Uterus (tissue), 4 donors: ENCODE measurements around the gene SUCLG2. TPM values are rescaled to one million over a fixed set of nuclear protein-coding genes. Genes with fewer than 3 reads are reported as not detected.

Experiments
- DNase-seq, 2 donors: peaks; one replicate each; pipeline ENCODE4 v3.0.0-alpha.2; 2019 to 2020
- H3K27ac ChIP-seq, 2 donors: fragments of 200-600 bp; sonication (generic); 1 replicate in 1 of 2; 2 replicates in 1 of 2; pipeline ENCODE4 v1.5.1; 2016 to 2018
- H3K27me3 ChIP-seq, 2 donors: fragments of 200-600 bp; sonication (generic); one replicate each; pipeline ENCODE4 v1.5.1; 2018 to 2019; ENCODE audit warnings: control low read depth in 1 of 2
- H3K36me3 ChIP-seq, 2 donors: fragments of 200-600 bp; sonication (generic); one replicate each; pipeline ENCODE4 v1.5.1; 2019; ENCODE audit warnings: control low read depth in 1 of 2
- H3K4me1 ChIP-seq, 2 donors: fragments of 200-600 bp; sonication (generic); one replicate each; pipeline ENCODE4 v1.5.1; 2018 to 2019; ENCODE audit warnings: control low read depth in 1 of 2
- H3K4me3 ChIP-seq, 2 donors: fragments of 200-600 bp; sonication (generic); 1 replicate in 1 of 2; 2 replicates in 1 of 2; pipeline ENCODE4 v1.5.1; 2018 to 2019; ENCODE audit warnings: mild to moderate bottlenecking in 1 of 2
- H3K9me3 ChIP-seq, 2 donors: fragments of 200-600 bp; sonication (generic); one replicate each; pipeline ENCODE4 v1.5.1; 2019; ENCODE audit warnings: control low read depth in 1 of 2
- CTCF ChIP-seq, 4 experiments: fragments of 200-600 bp in 2 of 4; fragments of 450-650 bp in 2 of 4; sonication (generic) in 2 of 4; IDR thresholded peaks; one replicate each; pipeline ENCODE4 v1.5.1; 2016 to 2019; ENCODE audit warnings: antibody characterized with exemption in 4 of 4, mild to moderate bottlenecking in 2 of 4, moderate library complexity in 1 of 4
- POLR2A ChIP-seq, 2 donors: fragments of 450-650 bp; IDR thresholded peaks; one replicate each; pipeline ENCODE4 v1.6.1; 2016; ENCODE audit warnings: antibody characterized with exemption in 2 of 2, mild to moderate bottlenecking in 1 of 2, moderate library complexity in 1 of 2
- intact Hi-C: fragments of 100-400 bp; cut with DNase I; formaldehyde crosslinking; loops from one replicate; pipeline ENCODE4 v1.15.1; 2023; ENCODE audit warnings: low total_unique reads
- total RNA-seq, 4 donors: library from RNA; depleted of rRNA in 3 of 4; stranded (reverse); fragments of >200 nt in 3 of 4; gene quantifications; one replicate each; pipeline versions ENCODE4 v1.1.0 to v1.2.4, GENCODE V29; 2014 to 2023
- donor health status: DM: yes; HTN: yes; CAD: no.

SUCLG2 gene
- total RNA-seq, 4 donors from 2014 or later = 30.5 to 77.0 (median 45.2) TPM

- Histone ChIP-seq H3K4me3 (no peak overlapping the region), H3K27ac (no peak overlapping the region), H3K9me3 (no peaks in the 10 kb centered on the region), H3K27me3 (no peaks in the 10 kb centered on the region), H3K4me1 (no peaks in the 10 kb centered on the region), H3K36me3 (no peaks in the 10 kb centered on the region)
- TF ChIP-seq CTCF (IDR thresholded peaks at IDR 0.05) = no peak
- TF ChIP-seq POLR2A (IDR thresholded peaks at IDR 0.05) = no peak
- intact Hi-C loops = no loop called here
- DNase-seq = no peak
These were observed 23.6 kb downstream of the SUCLG2 start for GRCh38 chr3:67630666-67631362.

GRCh38 chr3:67624687-67625086 is 29.7 kb downstream of the SUCLG2 start:
- TF ChIP-seq POLR2A (IDR thresholded peaks at IDR 0.05) (no peak), CTCF (IDR thresholded peaks at IDR 0.05) (no peak)
- Histone ChIP-seq H3K27ac (no peak overlapping the region), H3K27me3 (no peaks in the 10 kb centered on the region), H3K4me1 (no peaks in the 10 kb centered on the region), H3K4me3 (no peak overlapping the region), H3K36me3 (no peaks in the 10 kb centered on the region), H3K9me3 (no peaks in the 10 kb centered on the region)
- intact Hi-C loops = no loop called here
- DNase-seq = no peak

DNA sequence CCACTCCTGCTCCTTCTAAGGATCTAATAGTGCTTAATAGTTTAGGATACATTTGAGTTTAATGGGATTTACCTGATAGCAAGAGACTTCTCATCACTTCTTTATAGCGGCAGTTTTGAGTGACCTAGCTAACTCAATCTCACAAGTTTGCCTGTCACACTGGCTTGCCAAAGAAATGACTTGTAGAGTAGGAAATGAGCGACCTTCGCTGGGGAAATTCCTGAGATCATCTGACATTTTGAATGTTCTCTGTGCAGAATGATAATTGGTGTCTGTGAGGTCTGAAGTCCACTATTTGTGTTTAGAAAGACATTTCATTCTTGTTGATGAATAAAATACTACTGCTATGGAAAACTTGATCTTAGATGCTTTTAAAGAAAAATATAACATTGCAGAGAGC is 30.3 kb downstream of the SUCLG2 start:
- H3K4me3 ChIP-seq = no peak overlapping the region
- TF ChIP-seq CTCF (IDR thresholded peaks at IDR 0.05) (no peak), POLR2A (IDR thresholded peaks at IDR 0.05) (no peak)
- no peak overlapping the region for H3K27ac ChIP-seq
- H3K9me3 ChIP-seq = no peaks in the 10 kb centered on the region
- no peaks in the 10 kb centered on the region for H3K36me3 ChIP-seq
- H3K27me3 ChIP-seq = no peaks in the 10 kb centered on the region
- intact Hi-C loops = no loop called here
- H3K4me1 ChIP-seq = no peaks in the 10 kb centered on the region
- no peak for DNase-seq

DNA sequence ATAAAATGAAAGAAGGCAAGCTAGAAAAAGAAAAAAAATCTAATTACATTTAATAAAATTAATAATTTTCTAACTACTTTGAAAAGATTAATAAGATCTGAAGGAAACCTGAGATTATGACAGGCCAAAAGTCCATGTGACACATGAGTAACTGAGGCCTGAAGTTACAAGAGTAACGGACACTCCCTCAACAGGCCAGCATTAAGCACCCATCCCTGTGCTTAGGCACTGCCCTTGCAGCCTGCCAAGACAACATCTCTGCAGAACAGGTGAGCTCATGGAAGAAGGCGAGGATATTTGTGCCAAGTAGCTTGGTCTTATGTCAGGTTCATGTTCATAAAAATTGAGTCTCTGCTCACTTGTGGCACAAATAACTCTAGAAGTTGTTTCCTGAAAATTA is 31.8 kb downstream of the SUCLG2 start:
- H3K27ac ChIP-seq = no peak overlapping the region
- no peak for TF ChIP-seq POLR2A (IDR thresholded peaks at IDR 0.05)
- no peak for TF ChIP-seq CTCF (IDR thresholded peaks at IDR 0.05)
- H3K27me3 ChIP-seq = no peaks in the 10 kb centered on the region
- no peaks in the 10 kb centered on the region for H3K36me3 ChIP-seq
- DNase-seq = no peak
- intact Hi-C loops = no loop called here
- H3K9me3 ChIP-seq = no peaks in the 10 kb centered on the region
- H3K4me1 ChIP-seq = no peaks in the 10 kb centered on the region
- H3K4me3 ChIP-seq = no peak overlapping the region

DNA sequence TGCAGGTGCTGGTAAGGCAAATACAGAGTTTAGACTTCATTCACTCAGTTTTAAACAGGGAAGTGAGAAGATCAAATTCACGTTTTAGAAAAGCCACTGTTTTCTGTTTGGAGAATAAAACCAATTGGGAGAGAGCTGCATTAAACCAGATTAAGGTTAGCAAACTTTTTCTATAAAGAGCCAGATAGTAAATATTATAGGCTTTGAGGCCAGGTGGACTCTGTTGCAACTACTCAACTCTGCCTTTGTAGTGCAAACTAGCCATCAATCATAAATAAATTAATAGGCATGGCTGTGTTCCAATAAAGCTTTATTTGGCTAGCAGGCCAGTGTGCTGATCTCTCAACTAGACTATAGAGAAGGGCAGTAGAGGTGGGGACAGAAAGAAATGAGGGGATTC is 33.5 kb downstream of the SUCLG2 start:
- no peak overlapping the region for H3K27ac ChIP-seq
- no peak for DNase-seq
- no peaks in the 10 kb centered on the region for H3K27me3 ChIP-seq
- no peak overlapping the region for H3K4me3 ChIP-seq
- intact Hi-C loops = no loop called here
- H3K9me3 ChIP-seq = no peaks in the 10 kb centered on the region
- no peaks in the 10 kb centered on the region for H3K36me3 ChIP-seq
- no peak for TF ChIP-seq CTCF (IDR thresholded peaks at IDR 0.05)
- TF ChIP-seq POLR2A (IDR thresholded peaks at IDR 0.05) = no peak
- no peaks in the 10 kb centered on the region for H3K4me1 ChIP-seq
